ENCODE measurements around the gene ROBO1.

GRCh38 chr3:79009861-79010260 is 757.9 kb downstream of the ROBO1 start:
- no peak for TF ChIP-seq POLR2A (IDR thresholded peaks at IDR 0.05; ENCODE audit: control extremely low read depth in 1 of 2, low read depth in 2 of 2, low read length in 2 of 2)
- TF ChIP-seq SIN3A (conservative IDR thresholded peaks at IDR 0.05 in 1 of 2, IDR thresholded peaks at IDR 0.05 in 1 of 2; ENCODE audit: low read depth in 1 of 2, low read length in 2 of 2): no peak
- TF ChIP-seq RFX5 (IDR thresholded peaks at IDR 0.05; ENCODE audit: borderline replicate concordance, low read depth, low read length): no peak
- no peak for TF ChIP-seq CEBPB (IDR thresholded peaks at IDR 0.05; ENCODE audit: low read depth, low read length)
- TF ChIP-seq SRF (IDR thresholded peaks at IDR 0.05; ENCODE audit: low read depth, low read length): no peak
